ENCODE measurements around the gene CFAP45.
A peak's percentile ranks its signal among the peaks of the same experiment; 100 is the strongest.

CFAP45 gene

DNA sequence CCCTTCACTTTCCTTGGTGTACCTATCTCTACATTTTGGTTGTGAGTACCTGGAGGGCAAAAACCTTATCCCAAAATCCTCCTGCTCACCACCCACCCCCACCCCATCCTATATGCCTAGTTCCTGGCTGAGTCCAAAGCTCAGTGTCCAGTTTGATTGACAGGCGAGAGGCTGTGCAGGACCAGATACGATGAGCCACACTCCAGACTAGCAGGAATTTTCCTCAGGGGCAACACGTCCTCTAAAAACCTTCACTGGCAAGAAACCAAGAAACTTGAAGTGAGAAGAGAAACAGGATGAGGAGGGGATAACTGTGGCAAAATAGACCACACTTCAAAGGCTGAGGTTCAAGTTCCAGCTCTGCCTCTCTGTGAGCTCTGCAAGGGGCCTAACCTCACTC is 74.4 kb downstream of the CFAP45 start:
- no peak for DNase-seq

DNA sequence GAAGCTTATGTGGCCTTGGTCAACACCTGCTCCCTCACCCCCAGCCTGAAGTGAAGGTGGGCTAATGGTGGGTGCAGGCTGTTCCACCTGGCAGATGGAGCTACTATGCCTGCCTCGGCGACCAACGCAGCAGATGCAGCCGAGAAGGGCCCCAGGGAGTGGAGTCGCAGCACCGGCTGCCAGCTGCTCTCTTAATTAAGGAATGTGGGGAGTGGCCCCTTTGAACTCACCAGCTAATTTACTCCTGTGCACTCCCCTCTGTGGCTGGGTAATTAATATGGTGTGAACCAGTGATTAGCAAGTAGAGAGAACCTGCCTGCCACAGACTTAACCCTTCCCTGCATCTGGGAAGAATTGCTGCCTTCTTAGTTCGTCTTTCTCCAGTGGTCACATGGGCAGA is 76.6 kb downstream of the CFAP45 start:
- DNase-seq = peak; percentile 87
